Neural progenitor cell (in vitro differentiated cells): Measurements from ENCODE around the gene DEAF1. TPM values are rescaled to one million over a fixed set of nuclear protein-coding genes. Genes with fewer than 3 reads are reported as not detected.

Experiments
- DNase-seq: peaks from one replicate; pipeline ENCODE4 v3.0.0-alpha.2; 2016; ENCODE audit warnings: low spot score
- H2AFZ ChIP-seq: fragments of 200-600 bp; sonication (generic); replicated peaks from 2 replicates; pipeline ENCODE4 v1.6.1; 2016; ENCODE audit warnings: antibody characterized with exemption
- H3F3A ChIP-seq: fragments of 200-600 bp; sonication (generic); 2 replicates; pipeline ENCODE4 v1.6.1; 2016; ENCODE audit warnings: antibody characterized with exemption, low read depth
- H3K27ac ChIP-seq: fragments of 200-600 bp; sonication (generic); 2 replicates; pipeline ENCODE4 v1.5.1; 2016; ENCODE audit warnings: mild to moderate bottlenecking
- H3K27me3 ChIP-seq: fragments of 200-600 bp; sonication (generic); 2 replicates; pipeline ENCODE4 v1.6.1; 2016; ENCODE audit warnings: mild to moderate bottlenecking, moderate library complexity
- H3K36me3 ChIP-seq: fragments of 200-600 bp; sonication (generic); 2 replicates; pipeline ENCODE4 v1.5.1; 2016
- H3K4me1 ChIP-seq: fragments of 200-600 bp; sonication (generic); 2 replicates; pipeline ENCODE4 v1.6.1; 2016; ENCODE audit warnings: mixed run types
- H3K4me2 ChIP-seq: fragments of 200-600 bp; sonication (generic); 2 replicates; pipeline ENCODE4 v1.6.1; 2016
- H3K4me3 ChIP-seq: fragments of 200-600 bp; sonication (generic); 2 replicates; pipeline ENCODE4 v1.5.1; 2016
- H3K79me2 ChIP-seq: fragments of 200-600 bp; sonication (generic); 2 replicates; pipeline ENCODE4 v1.6.1; 2016; ENCODE audit warnings: low read depth
- H3K9ac ChIP-seq: fragments of 200-600 bp; sonication (generic); 2 replicates; pipeline ENCODE4 v1.6.1; 2016
- H3K9me3 ChIP-seq: fragments of 200-600 bp; sonication (generic); 2 replicates; pipeline ENCODE4 v1.5.1; 2016; ENCODE audit warnings: low read depth
- H4K20me1 ChIP-seq: fragments of 200-600 bp; sonication (generic); 2 replicates; pipeline ENCODE4 v1.6.1; 2016; ENCODE audit warnings: low read depth
- H3K27ac Mint-ChIP-seq: 3 replicates; pipeline ENCODE4 v1.8.0; 2021; ENCODE audit warnings: mixed read lengths
- H3K27me3 Mint-ChIP-seq: 2 replicates; pipeline ENCODE4 v1.8.0; 2022; ENCODE audit warnings: low read depth, mild to moderate bottlenecking, inconsistent platforms, moderate library complexity, mixed read lengths; ENCODE audit not compliant: insufficient read depth
- H3K36me3 Mint-ChIP-seq: 3 replicates; pipeline ENCODE4 v1.8.0; 2021; ENCODE audit warnings: mixed read lengths
- H3K4me1 Mint-ChIP-seq: 3 replicates; pipeline ENCODE4 v1.8.0; 2021; ENCODE audit warnings: mixed read lengths
- H3K4me3 Mint-ChIP-seq: 3 replicates; pipeline ENCODE4 v1.8.0; 2021; ENCODE audit warnings: mild to moderate bottlenecking, moderate library complexity, mixed read lengths
- H3K9me3 Mint-ChIP-seq: 3 replicates; pipeline ENCODE4 v1.8.0; 2020; ENCODE audit warnings: mixed read lengths
- CTCF ChIP-seq: fragments of 200-600 bp; sonication (generic); IDR thresholded peaks from 2 replicates; pipeline ENCODE4 v1.5.1; 2017; ENCODE audit warnings: antibody characterized with exemption, mild to moderate bottlenecking
- EZH2 ChIP-seq: fragments of 200-600 bp; sonication (generic); IDR thresholded peaks from 2 replicates; pipeline ENCODE4 v1.6.1; 2017; ENCODE audit warnings: antibody characterized with exemption, mild to moderate bottlenecking, moderate library complexity
- EZH2phosphoT487 ChIP-seq: fragments of 200-600 bp; sonication (generic); IDR thresholded peaks from 2 replicates; pipeline ENCODE4 v1.6.1; 2017; ENCODE audit warnings: antibody characterized with exemption
- total RNA-seq: library from RNA; depleted of rRNA; stranded (reverse); fragments of >200 nt; gene quantifications from 2 replicates; pipeline ENCODE4 v1.2.3, GENCODE V29; 2015; ENCODE audit warnings: low replicate concordance

DEAF1 gene
- total RNA-seq, 1 donor from 2014 or later = 38.4 TPM

- Histone ChIP-seq H4K20me1 (peaks cover 8% of the 10 kb centered on the region), H2AFZ (no peak overlapping the region), H3K9me3 (no peaks in the 10 kb centered on the region), H3K9ac (no peak overlapping the region), H3K79me2 (no peaks in the 10 kb centered on the region), H3K4me3 (no peak overlapping the region), H3K4me1 (no peaks in the 10 kb centered on the region), H3K27me3 (no peaks in the 10 kb centered on the region), H3K4me2 (no peak overlapping the region), H3K36me3 (no peaks in the 10 kb centered on the region), H3K27ac (no peak overlapping the region), H3F3A (no peaks in the 10 kb centered on the region)
- no peaks in the 10 kb centered on the region for H3K9me3 Mint-ChIP-seq
- DNase-seq = no peak
- H3K4me3 Mint-ChIP-seq = no peak overlapping the region
- no peak overlapping the region for H3K27ac Mint-ChIP-seq
- peaks cover 24% of the 10 kb centered on the region for H3K36me3 Mint-ChIP-seq
- H3K4me1 Mint-ChIP-seq = no peaks in the 10 kb centered on the region
- H3K27me3 Mint-ChIP-seq = peaks cover 2% of the 10 kb centered on the region
- TF ChIP-seq CTCF (no peak), EZH2 (no peak), EZH2phosphoT487 (no peak)
Measured at GRCh38 chr11:601573-602245, 93.3 kb downstream of the DEAF1 start.

- H3K36me3 ChIP-seq = no peaks in the 10 kb centered on the region
- no peak overlapping the region for H3K4me3 ChIP-seq
- Mint-ChIP-seq H3K27me3 (no peaks in the 10 kb centered on the region), H3K27ac (no peak overlapping the region), H3K9me3 (no peaks in the 10 kb centered on the region), H3K4me3 (no peak overlapping the region), H3K4me1 (no peaks in the 10 kb centered on the region), H3K36me3 (peaks cover 29% of the 10 kb centered on the region)
- H2AFZ ChIP-seq = no peak overlapping the region
- no peak overlapping the region for H3K27ac ChIP-seq
- peaks cover 19% of the 10 kb centered on the region for H4K20me1 ChIP-seq
- no peaks in the 10 kb centered on the region for H3K27me3 ChIP-seq
- no peaks in the 10 kb centered on the region for H3K79me2 ChIP-seq
- H3F3A ChIP-seq = no peaks in the 10 kb centered on the region
- no peak overlapping the region for H3K4me2 ChIP-seq
- no peak for DNase-seq
- no peaks in the 10 kb centered on the region for H3K4me1 ChIP-seq
- no peaks in the 10 kb centered on the region for H3K9me3 ChIP-seq
- no peak overlapping the region for H3K9ac ChIP-seq
- TF ChIP-seq EZH2phosphoT487 (no peak), CTCF (no peak), EZH2 (no peak)
Measured at GRCh38 chr11:598005-598680, 96.9 kb downstream of the DEAF1 start.

- Histone ChIP-seq H3K4me3 (no peak overlapping the region), H3F3A (no peaks in the 10 kb centered on the region), H3K27me3 (no peaks in the 10 kb centered on the region), H3K79me2 (no peaks in the 10 kb centered on the region), H4K20me1 (peaks cover 19% of the 10 kb centered on the region), H3K36me3 (no peaks in the 10 kb centered on the region), H2AFZ (no peak overlapping the region), H3K9me3 (no peaks in the 10 kb centered on the region), H3K9ac (no peak overlapping the region), H3K4me1 (no peaks in the 10 kb centered on the region), H3K27ac (no peak overlapping the region), H3K4me2 (no peak overlapping the region)
- Mint-ChIP-seq H3K9me3 (no peaks in the 10 kb centered on the region), H3K27me3 (peaks cover 2% of the 10 kb centered on the region), H3K27ac (no peak overlapping the region), H3K4me1 (no peaks in the 10 kb centered on the region), H3K4me3 (no peak overlapping the region), H3K36me3 (peaks cover 34% of the 10 kb centered on the region)
- DNase-seq = peak; percentile 43
- TF ChIP-seq CTCF (peak; percentile 44), EZH2 (no peak)
Measured at GRCh38 chr11:597166-597725, 97.8 kb downstream of the DEAF1 start.
